Amniotic stem cell (primary cell): ENCODE results near the gene KLK13.

ENCODE experiments used
- DNase-seq: peaks from one replicate; lab custom pipeline; 2025; lab: John Stamatoyannopoulos, UW

Gene KLK13

GRCh38 chr19:51060973-51061372, 3.9 kb downstream of the KLK13 start:
- DNase-seq: no peak

- DNase-seq: no peak
These were observed 4.6 kb downstream of the KLK13 start for GRCh38 chr19:51060336-51060735.

- DNase-seq: no peak
These were observed 5.2 kb downstream of the KLK13 start for GRCh38 chr19:51059715-51060114.

DNA sequence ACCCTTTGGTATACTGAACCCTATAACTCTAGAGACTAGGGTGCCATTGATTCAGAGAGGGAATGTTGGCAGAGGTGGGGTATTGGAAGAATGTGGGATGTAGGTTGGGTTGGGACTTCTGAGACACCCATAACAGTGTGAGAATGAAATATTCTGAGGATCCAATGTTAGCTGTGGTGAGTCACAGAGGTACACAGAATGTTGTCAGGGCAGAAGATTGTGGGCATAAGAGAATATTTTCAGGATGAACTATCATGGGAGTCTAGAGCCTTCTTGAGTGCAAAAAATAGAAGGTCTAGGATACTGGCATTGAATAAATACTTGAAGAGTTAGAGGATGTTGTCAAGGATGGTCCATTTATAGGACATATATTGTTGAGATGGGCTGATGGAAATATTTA, 9.0 kb downstream of the KLK13 start:
- DNase-seq: no peak

DNA sequence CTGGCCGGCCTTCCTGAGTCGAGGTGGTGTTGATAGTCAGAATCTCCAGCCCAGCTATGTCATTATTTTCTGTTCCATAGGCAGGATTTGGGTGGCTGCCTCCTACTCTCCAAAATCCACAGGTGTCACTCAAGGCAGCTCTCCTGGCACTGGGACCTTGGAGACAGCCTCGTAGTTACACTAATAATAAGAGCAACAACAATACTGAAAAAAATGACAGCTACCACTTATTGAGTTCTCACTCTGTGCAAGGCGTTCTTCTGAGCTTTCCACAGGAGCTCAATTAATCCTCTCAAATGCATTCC, 17.9 kb downstream of the KLK13 start:
- no peak for DNase-seq

- DNase-seq: no peak
These were observed 20.6 kb downstream of the KLK13 start for GRCh38 chr19:51044327-51044726.

GRCh38 chr19:51043497-51043896, 21.4 kb downstream of the KLK13 start:
- no peak for DNase-seq

DNA sequence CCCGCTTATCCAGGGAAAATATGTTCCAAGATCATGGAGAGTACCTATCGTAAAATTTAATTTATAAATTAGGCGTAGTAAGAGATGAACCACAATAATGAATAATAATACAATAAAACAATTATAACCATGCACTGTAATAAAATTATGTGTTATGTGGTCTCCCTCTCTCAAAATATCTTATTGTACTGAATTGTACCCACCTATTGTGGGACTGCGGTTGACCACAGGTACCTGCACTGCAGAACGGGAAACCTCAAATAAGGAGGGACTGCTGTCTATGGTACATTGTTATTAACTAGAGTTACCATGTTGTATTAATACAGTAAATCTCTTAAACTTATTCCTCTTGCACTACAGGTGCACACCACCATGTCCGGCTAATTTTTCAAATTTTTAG, 24.7 kb downstream of the KLK13 start:
- DNase-seq: no peak

DNA sequence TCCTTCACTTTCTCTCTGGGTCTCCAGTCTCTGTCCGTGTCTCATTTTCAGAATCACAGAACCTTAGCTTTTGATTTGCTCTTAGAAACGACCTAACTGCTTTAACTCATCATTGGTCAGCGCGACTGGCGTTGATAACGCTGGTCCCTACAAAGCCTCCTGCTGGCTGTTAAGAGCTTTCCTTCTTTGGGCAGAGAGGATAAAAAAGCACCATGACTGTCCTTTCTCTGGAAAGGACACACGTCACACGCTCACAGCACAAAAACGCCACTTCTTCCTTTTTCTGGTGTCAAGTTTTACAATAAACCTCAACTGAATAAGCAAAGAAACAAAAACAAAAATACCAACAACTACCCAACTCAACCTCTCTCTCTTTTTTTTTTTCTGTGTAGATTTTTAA, 28.4 kb downstream of the KLK13 start:
- DNase-seq: no peak

- no peak for DNase-seq
These were observed 30.2 kb downstream of the KLK13 start, which contains the start of gene KLK12 for GRCh38 chr19:51034704-51035103. KLK12 (minus strand) TSS chr19:51035002; CDS start chr19:51034621, 381 bp downstream.

DNA sequence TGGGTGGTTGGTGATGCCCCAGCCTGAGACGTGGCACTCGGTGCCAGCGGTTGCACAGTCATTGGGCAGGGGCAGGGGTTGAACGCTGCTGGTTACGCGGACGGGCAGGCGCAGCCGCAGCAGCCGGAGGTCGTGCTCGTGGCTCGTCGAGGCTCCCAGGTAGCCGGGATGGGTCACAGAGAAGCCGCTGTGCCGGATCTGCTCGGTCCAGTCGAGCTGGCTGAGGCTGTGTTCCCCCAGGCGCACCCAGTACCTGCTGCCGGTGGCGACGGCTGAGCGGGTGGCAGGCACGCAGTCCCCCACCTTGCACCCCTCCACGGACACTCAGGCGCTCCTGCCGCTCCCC, 33.0 kb downstream of the KLK13 start:
- DNase-seq: no peak

DNA sequence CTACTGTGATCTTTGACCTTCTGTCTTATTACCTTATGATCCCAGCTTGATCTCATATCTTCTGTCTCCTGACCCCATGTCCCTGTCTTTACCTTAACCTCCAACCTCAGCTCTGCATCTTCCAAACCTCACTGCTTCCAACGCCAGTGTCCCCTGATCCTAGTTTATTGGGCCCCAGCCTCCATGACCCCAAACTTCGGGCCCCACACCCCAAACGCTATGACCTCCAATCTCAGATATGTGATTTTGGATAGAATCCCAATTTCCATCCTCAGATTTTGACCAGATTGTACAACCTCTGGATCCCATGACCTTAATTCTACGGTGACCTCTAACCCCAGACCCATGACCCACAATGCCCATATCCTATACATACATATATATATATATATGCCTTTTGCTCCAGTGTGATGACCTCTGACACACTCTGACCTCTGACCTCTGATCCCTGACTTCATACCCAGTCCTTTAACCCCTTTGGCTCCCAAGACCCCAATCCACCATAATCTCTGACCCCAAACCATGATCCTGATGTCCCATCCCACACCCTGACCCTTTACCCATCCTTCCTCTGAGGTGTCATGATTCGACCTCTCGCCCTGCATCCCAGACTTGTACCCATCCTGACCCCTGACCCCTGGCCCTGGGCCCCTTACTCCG, 33.5 kb downstream of the KLK13 start:
- DNase-seq: no peak

GRCh38 chr19:51030631-51031030, 34.3 kb downstream of the KLK13 start:
- no peak for DNase-seq

GRCh38 chr19:51029718-51030117, 35.2 kb downstream of the KLK13 start:
- no peak for DNase-seq

GRCh38 chr19:51027873-51028272, 37.0 kb downstream of the KLK13 start:
- no peak for DNase-seq

DNA sequence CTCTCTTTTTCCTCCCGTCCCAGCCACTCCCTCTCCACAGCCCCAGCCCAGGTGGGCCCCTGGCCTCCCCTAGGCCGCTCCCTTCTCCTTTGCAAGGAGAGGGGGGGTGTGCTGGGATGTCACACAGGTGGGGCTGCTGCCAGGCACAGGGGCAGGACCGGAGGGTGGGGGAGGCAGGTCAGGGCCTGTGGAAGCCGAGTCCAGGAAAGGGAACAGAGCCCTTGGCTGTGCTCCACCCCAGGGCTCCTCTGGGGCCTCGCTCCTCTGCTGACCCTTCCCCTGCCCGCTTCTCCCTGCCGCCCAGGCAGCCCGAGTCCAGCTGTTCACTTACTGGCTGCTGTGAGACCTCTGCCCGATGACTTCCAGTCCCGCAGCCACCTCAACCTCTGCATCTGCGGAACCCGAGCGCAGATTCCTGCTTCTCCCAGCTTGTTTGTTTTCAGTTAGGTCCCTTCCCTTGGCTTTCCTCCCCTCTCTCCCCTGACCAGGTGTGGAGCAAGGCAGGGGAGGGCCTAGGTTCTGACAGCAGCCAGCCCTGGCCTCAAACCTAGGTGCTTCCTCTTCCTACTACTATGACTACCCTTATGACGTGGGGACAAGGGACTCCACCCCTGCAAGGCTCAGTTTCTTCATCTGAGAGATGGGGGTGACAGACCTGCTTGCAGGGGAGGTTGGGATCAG, 37.6 kb downstream of the KLK13 start:
- DNase-seq: no peak

- no peak for DNase-seq
These were observed 38.4 kb downstream of the KLK13 start, which contains the start of gene KLK11 for GRCh38 chr19:51026554-51026831. KLK11 (minus strand) TSS chr19:51026616; CDS start chr19:51025631, 985 bp downstream.

DNA sequence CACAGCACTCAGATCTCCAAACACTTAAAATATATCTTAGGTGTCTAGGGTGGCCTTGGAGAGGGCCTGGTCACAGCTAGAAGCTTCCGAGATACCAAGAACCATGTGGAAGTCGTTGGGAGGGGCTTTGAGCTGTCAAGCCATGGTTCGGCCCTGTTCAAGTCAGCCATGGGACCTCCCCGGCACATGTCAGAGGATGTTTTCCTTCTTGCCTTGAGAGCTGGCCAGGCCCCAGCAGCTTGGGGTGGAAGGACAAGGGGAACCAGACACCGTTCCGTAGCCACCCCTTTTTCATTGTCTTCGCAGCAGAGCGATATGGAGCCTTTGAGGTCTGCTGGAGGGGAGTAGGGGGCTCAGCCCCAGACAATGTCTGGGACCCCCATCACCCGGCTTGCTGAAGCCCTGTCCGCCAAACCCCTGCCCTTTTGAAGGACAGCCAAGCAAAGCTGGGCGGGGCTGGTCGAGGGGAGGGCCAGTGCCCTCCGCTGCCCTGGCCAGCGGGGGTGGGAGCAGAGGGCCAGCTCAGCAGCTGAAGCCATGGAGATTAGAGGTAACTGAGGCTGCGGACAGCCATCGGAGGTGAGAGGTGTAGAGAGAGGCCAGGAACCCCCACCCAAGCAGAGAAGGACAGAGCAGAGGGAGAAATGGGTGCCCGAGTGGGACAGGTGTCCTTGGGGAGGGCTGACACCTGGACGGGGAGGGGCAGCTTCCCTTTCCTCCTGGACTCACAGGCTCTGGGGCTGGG, 38.9 kb downstream of the KLK13 start:
- no peak for DNase-seq

DNA sequence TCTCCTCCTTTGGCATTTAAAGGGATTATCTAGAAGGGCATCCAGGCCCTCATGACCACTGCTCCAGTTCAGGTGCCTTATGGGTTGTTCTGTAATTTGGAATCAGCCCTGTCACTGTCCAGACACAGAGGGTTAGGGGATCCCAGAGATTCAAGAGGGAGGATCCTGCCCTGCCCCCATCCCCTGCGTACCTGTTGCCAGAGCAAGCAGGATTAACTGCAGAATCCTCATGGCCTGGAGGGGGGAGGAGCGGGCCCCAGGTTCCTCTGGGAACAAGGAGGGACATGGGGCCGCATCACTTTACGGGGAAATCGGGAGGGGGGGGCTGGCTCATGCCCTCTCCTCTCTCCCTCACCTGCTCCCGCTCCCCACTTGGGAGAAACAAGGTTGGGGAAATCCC, 39.5 kb downstream of the KLK13 start:
- no peak for DNase-seq

GRCh38 chr19:51024924-51025323, 40.0 kb downstream of the KLK13 start:
- no peak for DNase-seq

- DNase-seq: no peak
These were observed 40.9 kb downstream of the KLK13 start for GRCh38 chr19:51023946-51024345.

DNA sequence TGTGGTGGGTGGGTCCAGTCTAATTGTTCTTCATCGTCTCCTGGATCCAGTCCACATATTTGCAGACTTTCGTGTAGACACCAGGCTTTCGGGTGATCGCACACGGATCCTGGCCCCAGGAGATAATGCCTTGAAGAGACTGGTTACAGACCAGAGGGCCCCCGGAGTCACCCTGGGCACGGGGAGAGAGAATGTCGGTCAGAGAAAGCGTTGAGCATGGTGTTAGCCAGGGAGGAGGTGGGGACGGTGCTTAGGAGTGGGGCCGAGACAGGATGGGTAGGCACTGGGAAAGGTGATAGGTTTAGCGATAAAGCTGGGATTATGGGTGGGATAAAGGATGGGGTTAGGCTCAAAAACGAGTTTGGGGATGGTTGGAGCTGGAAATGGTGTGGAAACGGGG, 42.4 kb downstream of the KLK13 start:
- DNase-seq: no peak

DNA sequence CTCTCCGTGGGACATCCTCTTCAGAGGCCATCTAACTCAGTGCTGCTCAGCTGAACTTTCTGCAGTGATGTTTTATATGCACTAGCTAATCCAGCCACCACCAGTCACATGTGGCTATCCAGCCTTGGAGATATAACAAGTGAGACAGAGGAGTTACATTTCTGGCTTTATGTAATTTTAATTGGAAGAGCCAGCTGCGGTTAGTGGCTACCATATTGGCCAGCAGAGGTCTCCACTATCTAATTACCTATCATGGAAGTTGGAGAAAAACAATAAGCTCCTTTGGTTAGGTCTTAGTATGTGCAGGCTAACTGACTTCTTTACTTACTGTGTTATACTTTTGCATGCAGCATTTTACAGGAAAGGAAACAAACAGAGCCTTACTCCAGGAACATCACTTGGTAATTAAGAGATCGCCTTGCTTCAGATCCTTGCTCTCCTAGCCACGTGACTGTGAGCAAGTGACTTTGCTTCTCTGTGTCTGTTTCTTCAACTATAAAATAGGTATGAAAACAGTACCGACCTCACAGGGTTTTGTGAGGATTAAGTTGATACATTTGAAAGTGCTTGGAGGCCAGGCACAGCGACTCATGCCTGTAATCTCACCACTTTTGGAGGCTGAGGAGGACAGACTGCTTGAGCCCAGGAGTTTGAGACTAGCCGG, 43.8 kb downstream of the KLK13 start:
- DNase-seq: no peak
